Right lobe of liver (tissue), 4 donors: ENCODE results near the gene CAMK2D.

Experiments used
- CTCF ChIP-seq, 4 donors: fragments of 200-600 bp in 3 of 4; fragments of 450-650 bp in 1 of 4; IDR thresholded peaks; one replicate each; pipeline versions ENCODE4 v1.5.1 to v1.8.0; 2016 to 2022; ENCODE audit warnings: antibody characterized with exemption in 4 of 4, mild to moderate bottlenecking in 2 of 4
- POLR2A ChIP-seq: fragments of 450-650 bp; IDR thresholded peaks from one replicate; pipeline ENCODE4 v1.6.1; 2017; ENCODE audit warnings: antibody characterized with exemption, mild to moderate bottlenecking
- donor health status: DM: no; HTN: no; CAD: no.
- donor health status: DM: no; HTN: no; CAD: no.
- donor health status: DM: no; HTN: yes; CAD: no.

- no peak for TF ChIP-seq CTCF (IDR thresholded peaks at IDR 0.05)
- TF ChIP-seq POLR2A, result no peak
These were observed 1.8 kb downstream of the CAMK2D start for GRCh38 chr4:113759696-113760093.
